GM23248 (cell line): ENCODE results near the gene PNPLA1. TPM values are rescaled to one million over a fixed set of nuclear protein-coding genes. Genes with fewer than 3 reads are reported as not detected.

Source experiments
- DNase-seq: peaks from one replicate; pipeline ENCODE4 v3.0.0-alpha.2; 2015
- H2AFZ ChIP-seq: fragments of 200-600 bp; sonication (generic); 2 replicates; pipeline ENCODE4 v1.6.1; 2016; ENCODE audit warnings: antibody characterized with exemption
- H3F3A ChIP-seq: fragments of 200-600 bp; sonication (generic); 2 replicates; pipeline ENCODE4 v1.6.1; 2016; ENCODE audit warnings: mild to moderate bottlenecking, antibody characterized with exemption, mixed run types; ENCODE audit not compliant: insufficient read depth
- H3K27ac ChIP-seq: fragments of 200-600 bp; sonication (generic); 2 replicates; pipeline ENCODE4 v1.5.1; 2016; ENCODE audit warnings: mild to moderate bottlenecking
- H3K27me3 ChIP-seq: fragments of 200-600 bp; sonication (generic); replicated peaks from 2 replicates; pipeline ENCODE4 v1.6.1; 2016; ENCODE audit warnings: mild to moderate bottlenecking; ENCODE audit not compliant: insufficient read depth
- H3K36me3 ChIP-seq: fragments of 200-600 bp; sonication (generic); 2 replicates; pipeline ENCODE4 v1.6.1; 2016; ENCODE audit warnings: low read depth, mild to moderate bottlenecking
- H3K4me1 ChIP-seq: fragments of 200-600 bp; sonication (generic); 2 replicates; pipeline ENCODE4 v1.6.1; 2016; ENCODE audit warnings: mild to moderate bottlenecking; ENCODE audit not compliant: insufficient read depth
- H3K4me2 ChIP-seq: fragments of 200-600 bp; sonication (generic); one replicate; pipeline ENCODE4 v1.6.1; 2016; ENCODE audit warnings: mild to moderate bottlenecking; ENCODE audit not compliant: unreplicated experiment
- H3K4me3 ChIP-seq: fragments of 200-600 bp; sonication (generic); 2 replicates; pipeline ENCODE4 v1.5.1; 2016; ENCODE audit warnings: mild to moderate bottlenecking
- H3K79me2 ChIP-seq: fragments of 200-600 bp; sonication (generic); 2 replicates; pipeline ENCODE4 v1.6.1; 2016; ENCODE audit warnings: mild to moderate bottlenecking; ENCODE audit not compliant: insufficient read depth
- H3K9ac ChIP-seq: fragments of 200-600 bp; sonication (generic); 2 replicates; pipeline ENCODE4 v1.6.1; 2016; ENCODE audit warnings: mild to moderate bottlenecking
- H3K9me2 ChIP-seq: fragments of 200-600 bp; sonication (generic); 2 replicates; pipeline ENCODE4 v1.6.1; 2016; ENCODE audit warnings: mixed run types, mild to moderate bottlenecking, moderate library complexity; ENCODE audit not compliant: insufficient read depth
- H3K9me3 ChIP-seq: fragments of 200-600 bp; sonication (generic); one replicate; pipeline ENCODE4 v1.6.1; 2017; ENCODE audit warnings: low read depth
- H4K20me1 ChIP-seq: fragments of 200-600 bp; sonication (generic); 2 replicates; pipeline ENCODE4 v1.6.0; 2016; ENCODE audit not compliant: insufficient read depth
- EZH2 ChIP-seq: fragments of 200-600 bp; sonication (generic); IDR thresholded peaks from 2 replicates; pipeline ENCODE4 v1.6.1; 2018; ENCODE audit warnings: antibody characterized with exemption, mild to moderate bottlenecking; ENCODE audit not compliant: insufficient read depth, poor library complexity, severe bottlenecking
- EZH2phosphoT487 ChIP-seq: fragments of 200-600 bp; sonication (generic); IDR thresholded peaks from 2 replicates; pipeline ENCODE4 v1.6.1; 2018; ENCODE audit warnings: antibody characterized with exemption, moderate library complexity, mild to moderate bottlenecking, low read depth; ENCODE audit not compliant: insufficient read depth
- WGBS, 2 experiments: methylation state at CpG; one replicate each; pipeline ENCODE4 v1.1.6; 2015 to 2017; ENCODE audit warnings: low lambda C conversion rate in 2 of 2, low coverage in 1 of 2; ENCODE audit errors: missing lambda C conversion rate in 2 of 2; 5-methylcytosine and 5-hydroxymethylcytosine counted together
- in situ Hi-C: fragments of 300-500 bp; cut with MboI; formaldehyde crosslinking; loops from 2 replicates; pipeline ENCODE4 v1.15.0; 2020
- polyA plus RNA-seq: library from polyadenylated mRNA; unstranded; fragments of >200 nt; fragmentation: Nextera tagmentation; extraction: Ambion mirVana; gene quantifications from 2 replicates; pipeline ENCODE4 v1.2.1, GENCODE V29; 2016
- total RNA-seq: library from RNA; depleted of rRNA; stranded (reverse); fragments of >200 nt; shearing (Covaris generic); gene quantifications from 2 replicates; pipeline ENCODE4 v1.2.3, GENCODE V29; 2014

The PNPLA1 gene
- total and polyA plus RNA-seq, 2 experiments from 2014 or later = not detected

DNA sequence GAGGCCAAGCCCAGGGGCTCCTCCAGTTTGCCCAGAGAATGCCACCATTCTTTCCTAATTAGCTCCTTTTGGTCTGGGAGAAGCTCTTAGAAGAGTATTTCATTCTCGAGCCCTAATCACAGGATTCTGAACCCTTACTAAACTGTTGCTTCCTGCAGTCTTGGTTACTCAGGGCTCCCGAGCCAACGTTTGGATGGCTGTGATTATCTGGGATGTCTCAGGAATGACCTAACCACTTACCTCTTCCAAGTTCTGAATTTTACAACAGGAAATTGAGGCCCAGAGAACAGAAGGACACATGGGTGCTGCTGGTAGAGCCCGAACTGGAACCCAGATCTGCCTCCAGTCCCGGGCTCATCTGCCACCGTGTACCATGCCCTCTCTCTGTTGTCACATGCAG, 22.2 kb upstream of the PNPLA1 start:
- peak overlapping the region; percentile 40 for H3K4me2 ChIP-seq
- in situ Hi-C loops = no loop called here
- DNase-seq = peak; percentile 80
- H4K20me1 ChIP-seq = no peaks in the 10 kb centered on the region
- peak overlapping the region; percentile 45 for H3K9ac ChIP-seq
- peaks cover 41% of the 10 kb centered on the region for H3K4me1 ChIP-seq
- no peaks in the 10 kb centered on the region for H3K36me3 ChIP-seq
- H3K27me3 ChIP-seq = no peaks in the 10 kb centered on the region
- peak overlapping the region; percentile 88 for H3K27ac ChIP-seq
- H2AFZ ChIP-seq = peak overlapping the region; percentile 40
- no peaks in the 10 kb centered on the region for H3K9me3 ChIP-seq
- WGBS, 2 experiments = 56 to 59% methylated on average over 6 of the region's 6 CpGs
- no peak overlapping the region for H3K4me3 ChIP-seq
- peaks cover 33% of the 10 kb centered on the region for H3F3A ChIP-seq
- H3K79me2 ChIP-seq = no peaks in the 10 kb centered on the region
- TF ChIP-seq EZH2 = no peak
- TF ChIP-seq EZH2phosphoT487 = no peak
- H3K9me2 ChIP-seq = no peaks in the 10 kb centered on the region

DNA sequence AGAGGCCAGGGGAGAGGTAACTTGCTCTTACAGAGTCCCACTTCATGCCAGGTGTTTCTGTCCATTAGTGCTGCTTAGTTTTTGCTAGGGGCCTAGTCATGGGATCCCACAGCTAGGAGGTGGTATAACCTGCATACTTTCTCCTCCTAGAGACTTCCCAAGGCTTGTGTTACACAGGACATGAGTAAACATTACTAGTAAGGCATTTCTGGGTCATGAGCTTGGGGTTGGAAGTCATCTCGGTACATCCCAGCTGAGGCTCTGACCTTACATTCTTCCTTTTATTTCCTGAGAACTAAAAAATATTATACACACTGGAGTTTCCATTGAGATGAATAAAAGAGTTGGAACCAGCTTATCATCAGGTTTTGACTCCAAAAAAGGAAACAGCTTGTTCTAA, 20.9 kb upstream of the PNPLA1 start:
- H2AFZ ChIP-seq = no peak overlapping the region
- no peaks in the 10 kb centered on the region for H3K9me2 ChIP-seq
- H3K27ac ChIP-seq = peak overlapping the region; percentile 88
- H3K9me3 ChIP-seq = no peaks in the 10 kb centered on the region
- H3K4me1 ChIP-seq = peaks cover 41% of the 10 kb centered on the region
- 0% methylated on average over 1 of the region's 1 CpG for WGBS, 2 experiments
- no peak for TF ChIP-seq EZH2
- TF ChIP-seq EZH2phosphoT487 = no peak
- in situ Hi-C loops = no loop called here
- H3K36me3 ChIP-seq = no peaks in the 10 kb centered on the region
- H3K4me2 ChIP-seq = peak overlapping the region; percentile 40
- peak; percentile 66 for DNase-seq
- H3K9ac ChIP-seq = peak overlapping the region; percentile 34; the same call in 1 of the 2 replicates
- H3K27me3 ChIP-seq = no peaks in the 10 kb centered on the region
- no peaks in the 10 kb centered on the region for H4K20me1 ChIP-seq
- H3K4me3 ChIP-seq = no peak overlapping the region
- peaks cover 33% of the 10 kb centered on the region for H3F3A ChIP-seq
- no peaks in the 10 kb centered on the region for H3K79me2 ChIP-seq

DNA sequence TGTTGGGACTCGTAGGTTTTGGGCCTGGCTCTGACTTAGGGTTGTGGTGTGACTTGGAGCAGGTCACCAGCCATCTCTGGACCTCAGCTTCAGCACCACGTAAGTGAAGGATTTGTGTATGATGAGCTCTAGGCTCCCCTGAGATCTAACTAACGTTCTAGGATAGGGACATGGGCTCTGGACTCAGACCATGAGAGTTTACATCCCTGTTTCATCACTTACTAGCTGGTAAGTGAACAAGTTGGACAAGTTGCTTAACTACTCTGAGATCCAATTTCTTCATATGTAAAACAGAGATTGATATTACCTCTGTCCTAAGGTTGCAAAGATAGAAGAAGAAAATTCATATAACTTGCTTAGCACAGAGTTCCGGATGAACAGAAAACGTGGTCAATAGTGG, 20.3 kb upstream of the PNPLA1 start:
- H3K9me2 ChIP-seq = no peaks in the 10 kb centered on the region
- in situ Hi-C loops = no loop called here
- H3K27ac ChIP-seq = peak overlapping the region; percentile 88
- H3K9me3 ChIP-seq = no peaks in the 10 kb centered on the region
- H3K4me2 ChIP-seq = peak overlapping the region; percentile 40
- 62 to 67% methylated on average over 5 of the region's 5 CpGs for WGBS, 2 experiments
- H2AFZ ChIP-seq = no peak overlapping the region
- no peaks in the 10 kb centered on the region for H4K20me1 ChIP-seq
- peak; percentile 36 for DNase-seq
- peaks cover 33% of the 10 kb centered on the region for H3F3A ChIP-seq
- TF ChIP-seq EZH2 (no peak), EZH2phosphoT487 (no peak)
- no peaks in the 10 kb centered on the region for H3K36me3 ChIP-seq
- H3K4me3 ChIP-seq = no peak overlapping the region
- no peaks in the 10 kb centered on the region for H3K79me2 ChIP-seq
- no peak overlapping the region for H3K9ac ChIP-seq
- peaks cover 41% of the 10 kb centered on the region for H3K4me1 ChIP-seq
- H3K27me3 ChIP-seq = no peaks in the 10 kb centered on the region

DNA sequence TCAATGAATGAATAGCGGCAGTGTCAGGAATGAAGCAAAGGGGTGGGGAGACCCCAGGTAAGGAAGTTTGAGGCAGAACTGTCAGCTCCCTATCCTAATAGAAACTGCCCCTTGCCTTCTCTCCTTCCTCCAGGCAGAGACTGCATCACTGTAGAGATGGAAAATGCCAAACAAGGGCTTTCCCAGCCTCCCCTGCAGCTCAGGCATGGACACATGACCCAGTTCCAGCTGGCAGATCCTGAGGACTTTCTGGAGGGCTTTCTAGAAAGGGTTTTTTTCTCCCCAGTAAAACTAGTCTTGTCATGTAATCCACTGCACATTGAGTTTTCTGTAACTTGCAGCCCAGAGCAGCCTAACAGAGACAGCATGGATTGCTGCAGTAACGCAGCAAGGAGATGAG, 17.9 kb upstream of the PNPLA1 start:
- DNase-seq = no peak
- Histone ChIP-seq H3F3A (peaks cover 32% of the 10 kb centered on the region), H4K20me1 (no peaks in the 10 kb centered on the region), H3K79me2 (no peaks in the 10 kb centered on the region), H3K4me2 (no peak overlapping the region), H3K4me1 (peaks cover 35% of the 10 kb centered on the region), H3K4me3 (no peak overlapping the region), H3K9ac (no peak overlapping the region), H3K9me3 (no peaks in the 10 kb centered on the region), H3K9me2 (no peaks in the 10 kb centered on the region), H3K27me3 (no peaks in the 10 kb centered on the region), H3K36me3 (no peaks in the 10 kb centered on the region), H3K27ac (no peak overlapping the region), H2AFZ (no peak overlapping the region)
- TF ChIP-seq EZH2phosphoT487 = no peak
- TF ChIP-seq EZH2 = no peak
- WGBS, 2 experiments = 83 to 91% methylated on average over 2 of the region's 2 CpGs
- in situ Hi-C loops = no loop called here

DNA sequence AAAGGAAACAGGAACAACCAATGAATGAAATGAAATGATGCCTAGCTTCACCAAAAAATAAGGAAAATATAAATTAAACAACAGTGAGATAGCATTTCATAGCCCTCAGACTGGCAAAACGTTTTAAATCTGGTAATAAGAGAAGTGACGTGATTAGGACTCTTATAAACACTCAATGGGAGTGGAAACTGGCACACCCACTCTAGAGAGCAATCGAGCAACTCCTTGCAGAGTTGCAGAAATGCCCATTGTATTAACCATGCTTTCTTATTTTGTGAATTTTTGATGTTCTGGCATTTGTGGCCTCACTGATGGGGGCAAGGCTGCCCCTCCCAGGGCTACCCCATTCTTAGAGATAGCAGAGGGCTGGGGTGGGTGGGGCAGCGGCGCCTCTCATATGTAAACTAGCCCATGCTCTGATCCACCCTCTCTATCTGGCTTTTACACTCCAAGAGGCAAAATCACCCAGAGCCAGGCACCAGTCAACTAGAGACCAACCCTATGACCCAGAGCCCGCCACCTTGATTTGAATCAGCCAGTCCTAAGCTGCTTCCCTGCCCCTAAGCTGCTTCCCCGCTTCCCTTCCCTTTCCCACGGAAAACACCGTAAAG, 6.4 kb upstream of the PNPLA1 start:
- DNase-seq = no peak
- in situ Hi-C loops = no loop called here
- 67 to 70% methylated on average over 8 to 9 of the region's 9 CpGs for WGBS, 2 experiments
- Histone ChIP-seq H3K79me2 (no peaks in the 10 kb centered on the region), H3K4me1 (no peaks in the 10 kb centered on the region), H3K27ac (no peak overlapping the region), H3K4me3 (no peak overlapping the region), H4K20me1 (no peaks in the 10 kb centered on the region), H3K9me2 (no peaks in the 10 kb centered on the region), H3K9me3 (no peaks in the 10 kb centered on the region), H3K27me3 (peaks cover 5% of the 10 kb centered on the region; the same call in 1 of the 2 replicates), H3K36me3 (no peaks in the 10 kb centered on the region), H3K4me2 (no peak overlapping the region), H3F3A (no peaks in the 10 kb centered on the region), H2AFZ (no peak overlapping the region), H3K9ac (no peak overlapping the region)
- TF ChIP-seq EZH2 (no peak), EZH2phosphoT487 (no peak)
